Endometrium (tissue), 2 donors: ENCODE results near the gene CBR3.
"Not testable (repeated sequence)": the region's sequence is repeated elsewhere in the genome, so short reads cannot be mapped to it uniquely, and the experiment has no call there.

Experiments
- FAIRE-seq: peaks from 2 replicates; lab custom pipeline; 2012; peaks lifted over from hg19 to GRCh38; lab: Jason Lieb, UNC
- donor health status: control.
- donor health status: control.

The CBR3 gene

DNA sequence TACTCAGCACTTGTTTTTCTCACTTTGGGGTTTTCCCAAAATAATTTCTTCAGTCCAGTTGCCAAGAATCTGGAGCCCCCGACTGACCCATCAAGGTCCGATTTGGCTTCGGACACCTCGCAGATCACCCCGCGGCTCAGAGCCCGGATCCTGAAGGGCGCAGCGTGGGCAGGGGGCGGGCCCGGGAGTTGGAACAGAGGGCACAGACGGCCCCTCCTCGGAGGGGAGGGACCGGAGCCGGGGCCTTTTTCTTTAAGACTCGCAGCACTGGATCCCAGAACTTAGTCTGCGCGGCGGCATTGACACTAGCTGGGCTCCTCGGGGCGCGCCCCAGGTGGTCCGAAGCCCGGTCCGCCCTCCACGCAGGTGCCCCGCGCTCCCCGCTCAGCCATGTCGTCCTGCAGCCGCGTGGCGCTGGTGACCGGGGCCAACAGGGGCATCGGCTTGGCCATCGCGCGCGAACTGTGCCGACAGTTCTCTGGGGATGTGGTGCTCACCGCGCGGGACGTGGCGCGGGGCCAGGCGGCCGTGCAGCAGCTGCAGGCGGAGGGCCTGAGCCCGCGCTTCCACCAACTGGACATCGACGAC lies at the start of gene CBR3:
TSS of gene CBR3 (plus strand) at position 277 of the 588 bp plus-strand sequence. CDS start at position 391, 114 bp downstream.
- FAIRE-seq, result no peak

DNA sequence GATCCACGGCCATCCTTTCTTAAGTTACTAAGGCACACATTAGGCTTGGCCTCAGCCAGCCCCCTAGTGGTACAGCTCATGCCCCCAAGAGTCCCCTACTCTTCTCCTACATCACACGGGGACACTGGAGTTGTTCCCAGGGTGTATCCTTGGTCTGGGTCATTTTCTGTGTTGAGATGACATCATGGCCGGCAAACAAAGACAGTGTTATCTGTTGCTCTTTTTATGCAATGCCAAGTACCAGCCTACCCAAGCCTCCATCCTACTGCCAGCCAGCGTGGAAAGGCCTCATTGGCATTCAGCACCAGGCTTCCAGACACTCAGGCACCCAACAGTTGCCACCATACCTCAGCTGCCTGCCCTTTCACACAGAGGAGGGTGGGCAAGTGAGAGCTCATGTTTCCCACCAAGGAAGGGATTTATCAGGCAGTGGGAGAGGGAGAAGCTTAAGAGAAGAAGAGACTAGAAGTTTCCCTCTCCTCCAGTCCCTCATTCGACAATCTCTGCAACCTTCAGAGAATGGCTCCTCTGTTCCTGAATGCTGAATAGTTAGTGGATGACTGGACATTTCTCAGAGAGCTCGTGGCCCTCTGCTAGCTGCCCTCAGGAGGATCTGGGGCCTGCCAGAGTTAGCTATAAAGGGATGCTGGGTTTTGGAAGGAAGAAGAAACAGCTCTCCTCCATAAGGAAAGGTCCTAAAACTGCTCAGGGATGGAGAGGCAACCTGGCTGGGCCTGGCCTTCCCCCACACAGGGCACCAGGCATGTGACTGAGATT lies 47.3 kb upstream of the CBR3 start:
- FAIRE-seq, result no peak

GRCh38 chr21:36089946-36090345 lies 44.9 kb upstream of the CBR3 start:
- FAIRE-seq, result no peak

- FAIRE-seq, result no peak
These were observed 42.2 kb upstream of the CBR3 start for GRCh38 chr21:36092681-36093080.

DNA sequence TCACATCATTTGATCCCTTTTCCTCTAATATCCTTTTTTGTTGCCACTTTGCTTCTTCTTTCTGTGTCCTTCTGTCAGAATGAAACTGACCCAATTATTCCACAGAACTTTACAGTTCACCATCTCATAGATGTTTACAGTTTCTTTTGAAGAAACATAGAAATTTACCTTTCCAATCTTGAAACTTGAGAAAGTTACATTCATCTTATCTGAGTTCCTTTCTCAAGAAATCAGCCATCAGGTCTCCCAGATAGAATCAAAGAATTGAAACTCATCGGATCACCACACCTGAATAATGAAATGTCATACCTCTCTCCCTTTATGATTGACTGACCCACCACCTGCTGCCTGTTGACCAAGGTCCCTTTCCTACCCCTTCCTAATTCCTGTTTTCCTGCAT lies 41.4 kb upstream of the CBR3 start:
- FAIRE-seq, result no peak

- no peak for FAIRE-seq
These were observed 38.2 kb upstream of the CBR3 start for GRCh38 chr21:36096398-36097290.

GRCh38 chr21:36097427-36098181 lies 37.3 kb upstream of the CBR3 start:
- FAIRE-seq, result no peak

- FAIRE-seq, result no peak
These were observed 36.7 kb upstream of the CBR3 start for GRCh38 chr21:36098182-36098532.

DNA sequence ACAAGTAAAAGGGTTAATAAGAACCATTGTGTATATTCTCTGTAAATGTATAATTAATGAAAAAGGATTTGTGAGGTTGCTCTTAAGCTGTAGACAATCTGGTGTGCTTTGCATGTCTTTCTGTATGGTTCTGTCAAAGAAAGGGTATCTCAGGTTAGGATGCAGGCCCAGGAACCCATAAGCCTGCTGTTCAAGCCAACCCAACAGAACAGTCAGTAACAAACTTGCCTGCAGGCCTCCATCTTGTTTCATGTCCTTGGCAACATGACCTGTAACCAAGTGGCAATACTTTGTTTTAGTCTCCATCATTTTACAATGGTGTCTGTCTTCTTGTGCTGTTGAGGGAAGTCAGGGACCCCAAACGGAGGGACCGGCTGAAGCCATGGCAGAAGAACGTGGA lies 35.9 kb upstream of the CBR3 start:
- FAIRE-seq, result no peak

DNA sequence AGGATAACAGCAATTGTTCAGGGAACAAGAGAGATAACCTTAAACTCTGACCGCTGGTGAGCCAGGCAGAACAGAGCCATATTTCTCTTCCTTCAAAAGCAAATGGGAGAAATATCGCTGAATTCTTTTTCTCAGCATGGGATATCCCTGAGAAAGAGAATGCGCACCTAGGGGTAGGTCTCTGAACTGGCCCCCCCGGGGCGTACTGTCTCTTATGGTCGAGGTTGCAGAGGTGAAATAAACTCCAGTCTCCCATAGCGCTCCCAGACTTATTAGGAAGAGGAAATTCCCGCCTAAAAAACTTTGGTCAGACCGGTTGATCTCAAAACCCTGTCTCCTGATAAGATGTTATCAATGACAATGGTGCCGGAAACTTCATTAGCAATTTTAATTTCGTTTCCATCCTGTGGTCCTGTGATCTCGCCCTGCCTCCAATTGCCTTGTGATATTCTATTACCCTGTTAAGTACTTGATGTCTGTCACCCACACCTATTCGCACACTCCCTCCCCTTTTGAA lies 35.1 kb upstream of the CBR3 start:
- not testable (repeated sequence) for FAIRE-seq

- FAIRE-seq, result no peak
These were observed 33.8 kb upstream of the CBR3 start for GRCh38 chr21:36100971-36101641.

GRCh38 chr21:36103434-36103833 lies 31.4 kb upstream of the CBR3 start:
- no peak for FAIRE-seq

GRCh38 chr21:36104317-36105300 lies 30.3 kb upstream of the CBR3 start:
- FAIRE-seq, result peak; percentile 39

GRCh38 chr21:36105327-36105842 lies 29.5 kb upstream of the CBR3 start:
- FAIRE-seq, result no peak

- no peak for FAIRE-seq
These were observed 25.0 kb upstream of the CBR3 start for GRCh38 chr21:36109868-36110267.

- no peak for FAIRE-seq
These were observed 23.6 kb upstream of the CBR3 start for GRCh38 chr21:36111238-36111637.

DNA sequence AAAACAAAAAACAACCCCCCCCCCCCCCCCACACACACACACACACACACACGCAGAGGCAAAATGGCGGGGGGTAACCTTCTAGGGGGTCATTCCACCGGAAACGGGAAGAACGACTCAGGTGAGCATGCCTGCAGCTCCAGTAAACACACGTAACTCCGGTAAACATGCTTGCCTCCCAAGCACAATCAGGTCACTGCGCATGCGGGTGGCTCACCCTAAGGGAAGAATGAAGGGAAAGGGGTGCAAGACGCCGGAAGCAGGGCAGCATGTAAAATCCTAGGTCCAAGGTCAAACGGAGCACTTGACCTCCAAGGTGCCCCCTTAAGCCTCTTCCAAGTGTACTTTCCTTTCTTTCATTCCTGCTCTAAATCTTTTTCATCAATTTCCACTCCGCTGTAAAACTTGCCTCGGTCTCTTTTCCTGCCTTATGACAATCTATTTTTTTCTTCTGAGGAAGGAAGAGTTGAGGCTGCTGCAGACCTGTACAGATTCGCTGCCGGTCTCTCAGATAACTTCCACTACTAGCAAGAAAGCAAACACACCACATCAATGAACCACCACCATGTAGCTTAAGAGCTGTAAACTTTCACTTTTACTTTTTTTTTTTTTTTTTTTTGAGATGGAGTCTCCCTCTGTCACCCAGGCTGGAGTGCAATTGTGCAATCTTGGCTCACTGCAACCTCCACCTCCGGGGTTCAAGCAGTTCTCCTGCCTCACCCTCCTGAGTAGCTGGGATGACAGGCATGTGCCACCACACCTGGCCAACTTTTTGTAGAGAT lies 21.0 kb upstream of the CBR3 start:
- no peak for FAIRE-seq

DNA sequence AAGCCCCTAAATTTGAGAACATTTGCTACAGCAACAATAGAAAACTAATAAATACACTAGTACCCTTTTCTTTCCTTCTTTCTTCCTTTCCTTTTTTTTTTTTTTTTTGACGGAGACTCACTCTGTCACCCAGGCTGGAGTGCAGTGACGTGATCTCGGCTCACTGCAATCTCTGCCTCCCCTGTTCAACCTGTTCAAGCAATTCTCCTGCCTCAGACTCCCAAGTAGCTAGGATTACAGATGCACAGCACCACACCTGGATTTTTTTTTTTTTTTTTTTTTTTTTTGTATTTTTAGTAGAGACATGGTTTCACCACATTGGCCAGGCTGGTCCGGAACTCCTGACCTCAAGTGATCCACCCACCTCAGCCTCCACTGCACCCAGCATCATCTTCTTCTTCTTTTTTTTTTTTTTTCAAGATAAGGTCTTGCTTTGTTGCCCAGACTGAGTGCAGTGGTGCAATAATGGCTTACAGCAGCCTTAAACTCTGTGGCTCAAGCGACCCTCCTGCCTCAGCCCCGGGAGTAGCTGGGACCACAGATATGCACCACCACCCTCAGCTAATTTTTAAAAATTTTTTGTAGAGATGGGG lies 19.6 kb upstream of the CBR3 start:
- FAIRE-seq, result no peak

GRCh38 chr21:36117286-36117741 lies 17.6 kb upstream of the CBR3 start:
- FAIRE-seq, result no peak
